ENCODE measurements around the gene BCAR1.
"Not testable (repeated sequence)": the region's sequence is repeated elsewhere in the genome, so short reads cannot be mapped to it uniquely, and the experiment has no call there.

The BCAR1 gene

DNA sequence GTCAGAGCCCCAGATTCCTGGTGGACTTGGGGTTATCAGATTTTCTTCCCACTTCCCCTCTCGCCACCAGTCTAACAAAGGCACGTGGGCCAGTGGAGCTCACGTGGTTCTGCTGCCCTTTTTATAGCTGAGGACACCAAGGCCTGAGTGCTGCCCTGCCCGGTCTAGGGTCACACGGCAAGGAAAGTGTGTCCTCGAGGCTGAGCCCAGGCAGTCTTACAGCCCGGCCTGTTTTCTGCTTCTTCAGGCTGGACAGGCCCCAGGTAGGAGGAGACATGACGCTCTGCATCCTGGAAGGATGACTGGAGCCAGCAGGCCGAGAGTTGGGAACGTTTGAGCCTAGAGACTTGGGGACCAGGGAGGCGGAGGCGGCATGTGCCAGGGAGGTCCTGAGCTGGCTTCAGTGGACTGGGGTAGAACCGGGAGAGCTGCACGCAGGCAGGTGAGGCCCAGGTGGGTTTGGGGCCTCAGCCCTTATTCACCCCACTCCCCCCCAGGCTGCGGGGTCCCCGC, 29.1 kb downstream of the BCAR1 start:
- DNase-seq = no peak

DNA sequence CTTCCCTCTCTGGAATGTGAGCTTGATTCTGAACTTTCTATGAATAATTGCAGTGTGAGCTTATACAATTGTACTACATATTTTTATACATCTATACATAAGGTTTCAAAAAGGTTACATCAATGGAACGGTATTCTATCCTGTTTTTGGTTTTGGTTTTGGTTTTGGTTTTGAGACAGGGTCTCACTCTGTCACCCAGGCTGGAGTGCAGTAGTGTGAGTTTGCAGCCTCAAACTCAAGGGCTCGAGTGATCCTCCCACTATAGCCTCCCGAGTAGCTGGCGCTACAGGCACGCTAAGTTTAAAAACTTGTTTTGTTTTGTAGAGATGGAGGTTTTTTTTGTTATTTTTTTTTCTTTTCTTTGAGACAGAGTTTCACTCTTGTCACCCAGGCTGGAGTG, 31.6 kb downstream of the BCAR1 start:
- DNase-seq = no peak

DNA sequence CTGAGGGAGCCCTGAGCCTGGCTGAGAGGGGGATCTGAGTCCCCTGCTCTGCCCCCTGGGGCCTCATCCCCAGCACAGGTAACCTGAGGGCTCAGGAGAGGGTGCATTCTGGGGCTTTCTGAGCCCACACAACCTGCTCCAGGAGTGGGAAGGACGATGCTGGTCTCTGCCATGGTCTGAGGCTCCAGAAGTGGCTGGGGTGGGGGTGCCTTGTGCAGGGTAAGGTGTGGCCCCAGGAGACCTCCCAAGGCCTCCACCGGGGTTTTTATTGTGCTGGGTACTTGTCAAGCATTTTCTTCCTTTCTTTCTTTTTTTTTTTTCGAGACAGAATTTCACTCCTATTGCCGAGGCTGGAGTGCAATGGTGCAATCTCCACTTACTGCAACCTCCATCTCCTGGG, 32.3 kb downstream of the BCAR1 start:
- no peak for DNase-seq

DNA sequence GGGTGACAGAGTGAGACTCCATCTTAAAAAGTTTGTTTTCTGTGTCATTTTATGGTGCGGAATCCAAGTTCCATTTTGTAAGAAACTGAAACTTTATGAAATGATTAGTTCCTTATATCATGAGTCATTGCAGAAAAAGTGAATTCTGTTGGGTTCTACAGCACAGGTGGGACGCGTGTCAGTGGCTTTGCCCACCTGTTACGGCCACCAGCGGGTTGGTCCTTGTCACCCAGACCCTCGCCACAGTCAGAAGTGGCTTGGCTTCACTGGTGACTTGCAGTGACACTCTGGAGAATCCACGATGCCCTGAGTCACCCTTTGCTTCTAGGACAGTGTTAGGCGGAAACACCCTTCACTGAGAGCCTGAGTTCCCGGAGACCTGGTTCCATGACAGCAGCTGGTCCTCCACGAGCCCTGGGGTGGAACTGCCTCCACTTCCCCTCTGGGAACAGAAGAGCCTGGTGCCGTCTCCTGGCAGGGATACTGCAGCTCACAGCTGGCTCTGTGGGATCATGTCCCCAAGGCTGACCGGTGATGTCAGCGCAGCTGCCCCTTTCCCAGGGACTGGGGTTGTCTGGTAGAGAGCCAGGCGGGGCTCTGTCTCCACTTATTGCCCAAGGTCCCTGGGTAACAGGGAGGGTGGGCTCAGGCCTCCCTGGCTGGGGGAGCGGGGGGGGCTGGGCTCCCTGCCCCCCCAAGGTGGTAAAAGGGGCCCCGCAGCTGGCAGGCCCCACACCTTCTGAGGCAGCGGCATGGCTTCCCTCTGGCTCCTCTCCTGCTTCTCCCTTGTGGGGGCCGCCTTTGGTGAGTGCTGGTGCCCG, 33.0 kb downstream of the BCAR1 start, which contains the start of gene CTRB1:
Gene CTRB1 (plus strand): TSS at position 733 of the 821 bp plus-strand sequence. CDS start 20 bp downstream, at position 753.
- no peak for DNase-seq

DNA sequence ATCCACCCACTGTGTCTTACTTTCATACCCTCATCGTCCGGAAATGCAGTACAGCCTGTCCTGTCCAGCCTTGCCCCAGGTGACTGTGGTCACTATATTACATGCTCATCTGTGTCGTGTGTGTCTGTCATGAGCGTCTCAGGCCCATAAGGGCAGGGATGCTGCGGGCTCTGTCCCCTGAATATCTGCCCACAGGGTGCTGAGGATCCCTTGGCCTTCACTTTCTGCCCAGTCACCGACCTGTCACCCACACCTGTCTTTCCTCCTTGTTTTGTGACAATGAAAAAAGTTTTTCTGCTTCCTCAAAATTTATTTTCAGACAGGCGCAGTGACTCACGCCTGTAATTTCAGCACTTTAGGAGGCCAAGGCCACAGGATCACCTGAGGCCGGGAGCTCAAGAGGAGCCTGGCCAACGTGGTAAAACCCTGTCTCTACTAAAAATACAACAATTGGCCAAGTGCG, 34.0 kb downstream of the BCAR1 start:
- no peak for DNase-seq

DNA sequence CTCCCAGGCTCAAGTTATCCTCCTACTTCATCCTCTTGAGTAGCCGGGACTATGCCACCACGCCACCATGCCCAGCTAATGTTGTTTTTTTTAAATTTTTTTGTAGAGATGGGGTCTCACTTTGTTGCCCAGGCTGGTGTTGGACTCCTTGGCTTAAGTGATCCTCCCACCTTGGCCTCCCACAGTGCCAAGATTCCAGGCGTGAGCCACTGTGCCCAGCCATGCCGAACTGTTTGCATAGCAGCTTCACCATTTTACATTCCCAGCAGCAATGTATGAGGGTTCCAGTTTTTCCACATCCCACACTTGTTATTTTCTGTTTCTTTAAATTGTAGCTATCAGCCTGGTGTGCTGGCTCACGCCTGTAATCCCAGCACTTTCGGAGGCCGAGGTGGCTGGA, 34.8 kb downstream of the BCAR1 start:
- DNase-seq = no peak

DNA sequence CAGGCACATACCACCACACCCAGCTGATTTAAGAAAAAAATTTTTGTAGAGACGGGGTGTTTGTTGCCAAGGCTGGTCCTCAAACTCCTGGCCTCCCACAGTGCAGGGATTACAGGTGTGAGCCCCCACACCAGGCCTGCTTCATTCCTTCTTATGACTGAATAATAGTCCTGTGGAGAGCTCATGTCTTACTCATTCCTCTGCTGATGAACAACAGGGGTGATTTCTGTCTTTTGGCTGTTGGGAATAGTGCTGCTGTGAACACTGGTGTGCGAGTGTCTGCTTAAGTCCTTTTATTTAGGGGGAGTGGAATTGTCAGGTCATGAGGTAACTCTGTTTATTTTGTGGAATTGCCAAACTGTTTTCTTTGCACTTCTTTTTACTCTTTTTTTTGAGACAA, 35.3 kb downstream of the BCAR1 start:
- no peak for DNase-seq

DNA sequence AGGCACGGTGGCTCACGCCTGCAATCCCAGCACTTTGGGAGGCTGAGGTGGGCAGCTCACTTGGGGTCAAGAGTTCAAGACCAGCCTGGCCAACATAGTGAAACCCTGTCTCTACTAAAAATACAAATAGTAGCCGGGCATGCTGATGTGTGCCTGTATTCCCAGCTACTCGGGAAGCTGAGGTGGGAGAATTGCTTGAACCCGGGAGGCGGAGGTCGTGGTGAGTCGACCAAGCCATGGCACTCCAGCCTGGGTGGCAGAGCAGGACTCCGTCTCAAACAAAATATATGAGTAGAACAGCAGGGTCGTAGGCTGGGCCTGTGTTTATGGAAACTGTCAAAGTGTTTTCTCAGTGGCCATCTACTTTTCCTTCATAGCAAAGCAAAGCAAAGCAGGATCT, 40.1 kb downstream of the BCAR1 start:
- DNase-seq = not testable (repeated sequence)

DNA sequence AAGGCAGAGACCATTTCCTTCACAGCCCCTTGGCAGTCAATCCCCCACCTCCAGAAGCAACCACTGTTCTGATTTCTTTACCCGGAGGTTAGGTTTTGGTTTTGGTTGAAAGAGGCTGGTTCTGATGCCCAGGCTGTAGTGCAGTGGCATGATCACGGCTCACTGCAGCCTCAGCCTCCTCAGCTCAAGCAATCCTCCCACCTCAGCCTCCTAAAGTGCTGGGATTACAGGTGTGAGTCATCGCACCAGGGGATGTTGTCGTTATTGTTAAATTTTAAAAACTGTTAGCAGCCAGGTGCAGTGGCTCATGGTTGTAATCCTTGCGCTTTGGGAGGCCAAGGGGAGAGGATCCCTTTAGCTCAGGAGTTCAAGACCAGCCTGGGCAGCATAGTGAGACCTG, 41.5 kb downstream of the BCAR1 start:
- no peak for DNase-seq

DNA sequence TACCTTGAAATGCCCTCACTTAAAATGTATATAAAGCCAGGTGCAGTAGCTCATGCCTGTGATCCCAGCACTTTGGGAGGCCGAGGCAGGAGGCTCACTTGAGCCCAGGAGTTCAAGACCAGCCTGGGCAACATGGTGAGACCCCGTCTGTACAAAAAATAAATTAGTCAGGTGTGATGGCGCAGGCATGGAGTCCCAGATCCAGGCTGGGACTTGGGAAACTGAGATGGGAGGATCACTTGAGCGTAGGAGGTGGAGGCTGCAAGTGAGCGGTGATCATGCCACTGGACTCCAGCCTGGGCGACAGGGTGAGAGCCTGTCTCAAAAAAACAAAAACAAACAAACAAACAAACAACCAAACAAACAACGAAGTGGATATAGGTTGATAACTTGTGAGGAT, 41.9 kb downstream of the BCAR1 start:
- DNase-seq = not testable (repeated sequence)

DNA sequence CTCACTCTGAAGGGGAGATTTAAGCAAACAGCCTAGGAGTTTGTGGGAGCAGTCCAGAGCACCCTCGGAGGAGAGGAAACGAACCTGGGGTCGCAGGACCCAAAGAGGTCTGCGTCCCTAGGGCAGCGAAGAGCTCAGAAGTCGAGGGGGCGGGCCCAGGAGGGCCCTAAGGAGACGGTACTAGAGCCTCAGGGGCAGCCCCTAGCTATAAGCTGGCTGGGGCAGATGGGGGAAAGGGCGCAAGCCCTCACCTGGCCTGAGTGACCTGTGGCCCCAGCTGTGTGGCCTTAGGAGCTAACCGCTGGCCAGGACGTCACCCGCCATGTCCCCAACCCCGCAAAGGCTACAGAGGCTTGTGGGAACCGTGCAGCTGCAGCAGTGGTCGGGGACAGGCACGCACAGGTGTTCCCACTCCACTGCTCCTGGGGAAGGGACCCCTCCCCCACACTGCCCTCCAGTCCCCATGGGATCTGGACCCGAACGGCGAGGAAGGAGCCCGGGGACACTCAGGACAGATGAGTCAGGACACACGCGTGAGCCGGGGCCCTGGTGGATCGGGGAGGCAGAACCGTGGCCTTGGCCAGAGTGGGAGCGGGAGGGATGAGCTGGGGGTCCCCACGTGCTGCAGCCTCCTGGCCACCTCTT, 42.4 kb downstream of the BCAR1 start:
- DNase-seq = no peak

DNA sequence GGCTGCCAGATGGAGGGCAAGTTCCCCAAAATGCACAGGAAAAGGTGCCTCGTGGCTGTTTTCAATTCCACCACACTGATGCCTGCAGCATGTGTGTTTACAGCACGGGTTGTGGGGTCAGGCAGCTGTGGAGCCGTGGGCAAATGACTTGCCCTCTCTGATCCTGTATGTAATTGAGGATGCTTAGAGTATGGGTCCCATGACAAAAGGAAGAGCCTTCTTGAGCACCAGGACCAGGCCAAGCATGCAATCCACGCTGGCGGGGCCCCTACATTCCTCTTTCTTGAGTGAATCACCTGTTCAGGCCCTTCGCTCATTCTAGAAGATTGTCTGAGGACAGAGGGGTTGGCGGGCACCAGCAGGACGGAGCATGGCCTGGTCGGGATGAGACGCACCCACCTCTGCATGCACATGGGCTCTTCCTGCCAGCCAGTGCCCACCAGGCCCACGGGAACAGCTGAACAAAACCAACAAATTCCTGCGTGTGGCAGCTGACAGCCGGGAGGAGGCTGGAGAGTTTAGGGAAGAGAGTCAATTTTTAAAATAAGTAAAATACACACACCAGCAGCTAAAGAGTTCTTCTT, 43.1 kb downstream of the BCAR1 start:
- no peak for DNase-seq

DNA sequence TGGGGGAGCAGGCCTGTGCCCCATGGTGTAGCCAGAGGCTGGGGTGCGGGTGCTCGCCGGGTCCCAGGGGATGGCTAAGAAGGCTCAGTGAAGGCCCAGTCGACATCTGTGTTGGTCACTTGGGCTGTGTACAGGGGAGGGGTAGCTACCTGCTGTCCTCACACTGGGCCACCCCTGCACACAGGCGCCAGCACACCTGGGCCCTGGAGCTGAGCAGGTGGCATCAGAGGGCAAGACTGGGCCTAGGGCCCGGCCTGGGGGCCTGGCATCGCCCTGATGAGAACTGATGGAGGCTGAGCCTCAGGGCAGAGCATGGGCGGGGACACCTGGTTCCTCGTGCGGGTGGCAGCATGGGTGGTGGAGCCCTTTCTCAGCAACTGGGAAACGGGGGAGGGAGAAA, 43.6 kb downstream of the BCAR1 start:
- no peak for DNase-seq

DNA sequence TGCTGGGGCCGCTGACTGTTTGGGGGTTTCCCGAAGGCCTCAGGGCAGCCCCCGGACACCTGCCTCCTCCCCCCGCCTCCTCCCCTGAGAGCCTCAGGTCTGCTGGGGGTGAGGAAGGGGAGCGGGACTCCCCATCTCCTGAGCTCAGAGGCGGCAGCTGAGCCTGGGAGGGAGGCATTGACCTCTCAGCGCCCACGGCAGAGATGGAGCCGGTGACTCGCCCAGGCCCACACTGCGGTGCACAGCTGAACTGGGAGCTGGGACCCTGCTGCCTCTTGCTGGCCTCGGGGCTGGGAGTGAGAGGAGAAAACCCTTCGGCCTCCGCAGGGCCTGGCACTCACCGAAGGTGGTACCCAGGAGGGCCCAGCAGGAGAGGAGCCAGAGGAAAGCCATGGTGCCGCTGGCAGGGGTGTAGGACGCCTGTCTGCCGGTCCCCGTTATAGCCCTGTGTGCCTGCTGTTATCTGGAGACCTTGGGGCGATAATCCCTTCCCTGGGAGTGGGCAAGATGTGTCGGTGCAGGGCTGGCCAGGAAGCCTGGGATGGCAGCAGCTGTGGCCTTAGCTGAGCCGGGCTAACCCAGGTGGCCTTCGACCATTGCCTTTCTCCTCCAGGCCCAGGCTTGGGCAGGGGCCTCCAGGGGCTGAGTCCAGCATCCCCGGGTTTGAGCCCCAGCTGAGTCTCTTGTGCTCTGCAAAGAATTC, 44.5 kb downstream of the BCAR1 start, which contains the start of gene CTRB2:
Gene CTRB2 (minus strand): TSS at position 413 of the 703 bp plus-strand sequence. CDS start 20 bp downstream, at position 393.
- no peak for DNase-seq

DNA sequence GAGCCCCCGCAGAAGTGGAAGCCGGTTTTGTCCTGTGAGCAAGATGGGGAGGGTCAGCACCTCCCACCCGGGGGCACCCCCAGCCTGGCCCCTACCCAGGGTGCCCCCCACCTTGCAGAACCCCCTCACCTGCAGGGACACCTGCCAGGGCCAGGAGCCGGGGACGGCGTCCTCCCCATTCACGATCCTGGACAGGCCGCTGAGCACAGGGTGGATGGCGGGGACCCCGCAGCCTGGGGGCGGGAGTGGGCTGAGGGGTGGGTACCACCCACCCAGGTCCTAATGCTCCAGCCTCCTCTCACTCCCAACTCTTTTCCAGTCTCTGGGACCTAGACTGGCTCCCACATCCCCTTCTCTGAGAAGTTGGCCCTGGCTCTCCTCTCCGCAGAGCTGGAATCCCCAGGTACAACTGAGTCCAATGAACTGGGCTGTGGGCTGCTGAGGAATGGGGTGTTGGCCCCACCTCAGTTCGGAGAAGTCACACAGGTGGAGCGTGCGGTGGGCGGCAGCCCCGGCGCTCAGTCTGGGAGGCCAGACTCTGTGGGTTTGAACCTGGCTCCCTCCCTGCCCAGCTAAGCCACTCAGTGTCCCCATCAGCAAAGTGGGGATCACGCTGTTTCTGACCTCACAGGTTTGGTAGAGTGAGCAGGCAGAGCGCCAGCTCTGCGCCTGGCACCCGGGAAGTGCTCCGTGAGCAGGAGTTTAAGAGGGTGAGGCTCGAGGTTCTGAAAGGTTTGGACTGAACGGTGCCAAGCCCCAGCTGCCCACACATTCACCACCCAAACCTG, 45.3 kb downstream of the BCAR1 start:
- not testable (repeated sequence) for DNase-seq

DNA sequence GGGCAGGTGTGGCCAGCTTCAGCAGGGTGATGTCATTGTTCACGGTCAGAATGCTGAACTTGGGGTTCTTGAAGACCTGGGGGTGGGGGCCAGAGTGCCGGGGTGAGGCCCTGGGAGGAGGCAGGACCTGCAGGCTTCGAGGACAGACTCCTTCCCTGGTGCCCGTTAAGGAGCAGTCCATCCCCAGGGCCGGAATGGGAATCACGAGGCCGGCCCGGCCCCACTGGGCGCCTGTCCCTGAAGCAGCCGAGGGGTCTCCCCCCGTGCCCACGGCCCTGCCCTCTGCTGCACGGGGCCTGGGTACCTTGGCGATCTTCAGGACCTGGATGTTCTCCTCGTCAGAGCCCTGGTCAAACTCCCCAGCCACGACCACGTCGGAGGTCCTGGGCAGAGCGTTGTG, 46.0 kb downstream of the BCAR1 start:
- DNase-seq = not testable (repeated sequence)

DNA sequence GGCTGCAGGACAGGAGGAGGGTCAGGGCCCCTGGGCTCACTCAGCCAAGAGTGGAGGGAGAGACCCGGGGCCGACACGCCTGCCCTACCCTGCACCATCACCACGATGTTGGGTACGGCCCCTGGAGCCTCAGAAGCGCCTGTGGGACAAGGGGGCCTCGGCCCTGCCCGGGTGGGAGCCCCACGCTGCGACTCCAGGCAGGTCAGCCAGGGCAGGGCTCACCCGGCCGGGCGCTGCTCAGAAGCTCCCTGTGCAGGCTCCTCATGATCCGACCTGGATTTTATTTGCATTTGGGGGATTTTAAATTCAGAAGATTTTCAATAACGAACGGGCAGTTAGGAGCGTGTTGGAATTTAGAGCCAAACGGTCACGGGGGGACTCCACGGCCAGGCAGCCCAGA, 46.5 kb downstream of the BCAR1 start:
- not testable (repeated sequence) for DNase-seq

DNA sequence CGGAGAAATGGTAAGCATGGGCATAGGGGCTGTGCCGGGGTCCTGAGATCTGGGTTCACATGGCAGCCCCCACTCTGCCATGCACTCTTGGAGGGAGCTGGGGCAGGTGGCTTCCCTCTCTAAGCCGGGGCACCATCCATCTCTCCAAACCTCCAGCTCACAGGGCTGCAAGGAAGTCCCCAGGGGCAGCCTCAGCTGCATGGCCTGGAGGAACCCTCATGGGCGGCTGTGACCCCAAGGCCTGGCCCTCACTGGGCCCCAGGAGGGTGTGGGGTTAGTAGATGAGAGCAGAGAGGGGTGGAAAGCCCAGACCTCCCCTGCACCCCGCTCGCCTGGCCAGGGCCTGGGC, 47.0 kb downstream of the BCAR1 start:
- no peak for DNase-seq

DNA sequence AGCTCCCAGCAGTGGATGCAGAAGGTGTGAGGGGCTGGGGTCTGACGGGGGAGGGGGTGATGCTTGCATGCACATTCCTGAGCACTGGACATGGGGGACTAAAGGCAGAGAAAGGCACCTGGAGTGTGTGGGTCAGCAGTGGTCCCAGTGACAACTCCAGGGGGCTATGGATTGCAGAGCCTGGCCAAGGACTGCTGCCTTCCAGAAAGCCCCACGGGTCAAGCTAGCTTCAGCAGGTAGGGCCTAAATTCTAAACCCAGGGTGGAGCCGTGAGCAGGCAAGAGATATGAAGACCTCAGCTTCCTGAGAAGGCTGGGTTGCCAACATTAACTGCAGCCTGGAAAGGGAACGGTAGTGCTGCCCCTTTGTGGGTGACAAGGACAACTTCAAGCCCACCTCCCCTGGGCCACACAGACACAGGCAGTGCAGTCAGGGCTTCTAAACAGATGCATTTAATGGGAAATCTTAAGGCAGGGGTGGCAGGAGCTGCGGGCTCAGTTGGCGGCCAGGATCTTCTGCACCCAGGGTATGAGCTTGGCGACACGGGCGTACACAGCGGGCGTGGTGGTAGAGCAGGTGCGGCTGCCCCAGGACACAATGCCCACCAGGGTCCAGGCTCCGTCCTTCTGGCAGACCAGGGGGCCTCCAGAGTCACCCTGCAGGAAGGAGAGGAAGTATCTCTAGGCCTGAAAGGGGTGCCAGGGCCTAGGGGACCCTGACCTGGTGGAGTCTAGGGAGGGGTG, 47.6 kb downstream of the BCAR1 start:
- DNase-seq = no peak

DNA sequence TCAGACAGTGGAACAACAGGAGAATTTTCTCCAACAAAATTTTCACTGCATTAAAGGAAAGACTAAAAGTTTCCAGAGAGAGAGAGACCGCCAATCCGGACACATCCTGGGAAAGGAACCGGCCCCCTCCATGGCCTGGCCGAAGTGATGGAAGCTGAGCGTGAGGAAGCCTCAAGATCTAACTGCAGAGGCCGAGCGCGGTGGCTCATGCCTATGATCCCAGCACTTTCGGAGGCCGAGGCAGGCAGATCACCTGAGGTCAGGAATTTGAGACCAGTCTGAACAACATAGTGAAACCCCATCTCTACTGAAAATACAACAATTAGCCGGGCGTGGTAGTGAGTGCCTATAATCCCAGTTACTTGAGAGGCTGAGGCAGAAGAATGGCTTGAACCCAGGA, 48.3 kb downstream of the BCAR1 start:
- no peak for DNase-seq

DNA sequence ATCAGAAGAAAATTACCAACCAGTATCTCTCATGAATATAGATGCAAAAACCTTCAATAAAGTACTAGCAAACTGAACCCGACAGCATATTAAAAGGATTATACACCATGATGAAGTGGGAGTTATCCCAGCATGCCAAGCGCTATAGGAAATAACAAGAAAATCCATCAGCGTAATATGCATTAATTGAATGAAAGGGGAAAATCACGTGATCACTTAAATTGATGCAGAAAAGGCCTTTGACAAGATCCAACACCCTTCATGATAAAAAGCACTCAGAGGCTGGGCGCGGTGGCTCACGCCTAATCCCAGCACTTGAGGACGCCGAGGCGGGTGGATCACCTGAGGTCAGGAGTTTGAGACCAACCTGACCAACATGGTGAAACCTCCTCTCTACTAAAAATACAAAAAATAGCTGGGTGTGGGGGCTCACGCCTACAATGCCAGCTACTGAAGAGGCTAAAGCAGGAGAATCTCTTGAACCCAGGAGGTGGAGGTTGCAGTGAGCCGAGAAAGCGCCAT, 49.3 kb downstream of the BCAR1 start:
- no peak for DNase-seq

Measured in NCI-H526 (cell line).